Urothelium cell line (cell line): Measurements from ENCODE around the gene CHST11.

ENCODE experiments used
- DNase-seq: peaks from one replicate; pipeline ENCODE4 v3.0.0; 2011; ENCODE audit warnings: low spot score, mixed read lengths
- FAIRE-seq: peaks from 2 replicates; lab custom pipeline; 2011; peaks lifted over from hg19 to GRCh38; lab: Jason Lieb, UNC

The CHST11 gene

DNA sequence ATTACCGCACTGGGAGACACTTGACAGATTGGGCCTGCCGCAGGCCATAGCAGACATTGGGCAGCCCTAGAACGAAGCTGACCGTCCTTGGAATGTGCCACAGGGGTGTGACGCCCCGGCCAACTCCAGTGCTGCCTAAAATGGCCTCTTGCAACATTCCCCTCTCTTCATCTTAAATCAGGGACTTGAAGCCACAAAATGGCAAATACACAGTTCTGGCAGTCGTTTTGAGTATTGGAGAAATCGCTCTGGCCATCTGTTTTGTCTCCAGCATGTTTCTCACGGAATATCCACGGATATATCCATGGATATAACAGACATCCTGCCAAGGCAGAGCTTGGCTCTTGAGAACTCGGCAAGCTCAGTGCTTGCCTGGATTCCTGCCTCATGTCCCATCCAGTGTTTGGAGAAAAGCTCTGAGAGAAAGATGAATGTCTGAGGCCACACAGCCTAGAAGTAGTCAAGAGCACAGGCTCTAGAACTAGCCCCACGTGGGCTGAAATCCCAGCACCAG is 158.4 kb downstream of the CHST11 start:
- FAIRE-seq (no peak), DNase-seq (no peak)

DNA sequence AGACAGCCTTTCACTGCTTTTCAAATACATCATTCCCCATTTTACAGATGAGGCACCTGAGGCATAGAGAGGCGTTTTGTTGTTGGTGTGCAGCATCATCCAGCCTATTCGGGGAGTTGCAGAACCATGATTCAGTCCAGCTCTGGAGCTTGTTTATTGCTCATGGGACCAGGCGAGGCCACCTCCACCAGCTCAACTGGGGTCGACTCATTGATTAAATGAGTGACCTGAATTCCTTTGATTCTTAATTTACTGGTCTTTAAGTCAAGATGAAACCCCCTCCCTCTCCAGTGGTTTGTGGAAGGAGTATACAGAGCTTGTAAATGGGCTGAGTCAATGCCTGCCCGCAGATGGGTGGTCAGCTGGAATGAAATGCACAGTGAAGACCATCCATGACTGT is 161.9 kb downstream of the CHST11 start:
- no peak for FAIRE-seq
- no peak for DNase-seq

DNA sequence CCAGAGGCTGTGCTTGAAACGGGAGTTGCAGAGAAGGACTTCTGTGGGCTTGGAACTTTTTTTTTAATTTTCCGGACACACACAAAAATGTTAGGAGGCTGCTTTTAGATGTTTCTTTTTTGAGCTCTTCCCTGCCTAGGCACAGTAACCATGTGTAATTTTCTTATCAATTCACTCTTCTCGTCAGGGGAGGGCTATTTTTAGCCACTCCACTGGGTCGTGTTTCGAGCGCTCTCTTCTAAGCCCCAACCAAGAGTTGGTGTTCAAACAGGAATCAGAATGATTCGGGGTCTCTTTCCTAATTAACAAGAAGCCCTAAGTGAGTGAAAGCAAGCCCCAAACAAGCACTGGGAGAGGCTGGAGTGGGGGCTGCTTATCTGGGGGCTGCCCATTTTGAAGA is 162.6 kb downstream of the CHST11 start:
- FAIRE-seq (no peak), DNase-seq (no peak)

DNA sequence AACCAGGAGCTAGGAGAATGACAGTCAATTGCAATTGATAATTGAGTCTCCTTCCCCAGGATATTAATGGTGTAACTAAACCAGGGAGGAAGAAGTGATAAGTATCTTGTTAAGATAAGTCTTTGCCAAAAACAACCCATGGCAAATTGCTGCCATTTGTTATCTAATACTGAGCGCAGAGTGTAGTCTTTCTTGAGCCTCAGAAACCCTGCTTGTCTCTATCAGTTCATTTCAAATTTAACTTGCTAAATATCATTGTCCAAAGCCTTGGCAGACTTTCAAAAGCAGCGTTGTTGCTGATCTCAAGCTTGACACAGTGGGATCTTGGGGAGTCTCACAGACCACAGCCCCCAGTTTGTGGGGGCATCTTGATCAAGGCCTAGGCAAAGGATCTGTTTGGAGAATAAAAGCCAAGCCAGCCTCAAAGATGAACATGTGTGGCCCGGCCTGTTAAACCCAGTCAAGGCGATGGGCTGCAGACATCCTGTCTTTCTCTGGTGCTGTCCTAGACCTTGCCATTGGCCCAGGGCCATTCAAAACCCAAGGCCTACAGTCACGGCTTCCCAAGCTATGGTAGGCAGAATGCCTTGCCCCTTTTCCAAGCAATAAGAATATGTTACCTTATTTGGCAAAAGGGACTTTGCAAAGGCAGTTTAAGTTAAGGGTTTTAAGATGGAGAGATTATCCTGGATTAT is 164.2 kb downstream of the CHST11 start:
- no peak for FAIRE-seq
- DNase-seq: no peak

DNA sequence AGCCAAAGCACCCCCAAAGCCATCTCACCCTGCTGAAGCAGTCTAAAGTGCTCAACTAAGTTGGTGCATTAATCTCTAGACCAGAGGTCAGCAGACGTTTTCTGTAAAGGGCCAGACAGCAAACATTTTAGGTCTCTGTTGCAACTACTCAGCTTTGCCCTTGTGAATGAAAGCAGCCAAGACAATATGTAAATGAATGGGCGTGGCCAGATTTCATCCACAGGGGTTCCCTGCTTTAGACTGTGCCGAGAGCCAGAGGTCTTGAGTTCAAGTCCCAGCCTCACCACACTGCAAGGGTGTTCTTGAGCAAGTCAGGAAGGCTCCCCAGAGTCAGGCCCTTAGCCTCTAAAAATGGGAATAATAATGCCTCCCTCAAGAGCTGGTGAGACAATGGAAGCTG is 166.2 kb downstream of the CHST11 start:
- no peak for DNase-seq
- FAIRE-seq: no peak

DNA sequence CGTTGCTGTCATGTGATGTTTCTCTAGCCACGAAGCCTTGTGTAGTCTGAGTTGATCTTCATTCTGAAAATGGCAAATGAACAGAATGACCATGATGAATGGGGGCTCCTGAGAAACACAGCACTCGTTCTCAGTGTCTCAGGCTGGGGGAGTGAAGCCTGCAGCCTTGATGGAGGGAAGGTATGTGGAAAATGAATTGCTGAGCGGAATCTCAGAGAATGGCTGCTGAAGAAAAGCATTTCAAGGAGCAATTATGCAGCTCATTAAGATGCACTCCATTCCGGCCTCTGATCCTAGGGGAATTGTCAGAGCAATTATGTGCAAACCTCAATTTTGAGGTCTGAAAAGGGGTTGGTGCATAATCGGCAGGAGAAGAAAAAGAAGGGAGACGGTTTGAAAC is 167.1 kb downstream of the CHST11 start:
- no peak for DNase-seq
- FAIRE-seq: no peak

DNA sequence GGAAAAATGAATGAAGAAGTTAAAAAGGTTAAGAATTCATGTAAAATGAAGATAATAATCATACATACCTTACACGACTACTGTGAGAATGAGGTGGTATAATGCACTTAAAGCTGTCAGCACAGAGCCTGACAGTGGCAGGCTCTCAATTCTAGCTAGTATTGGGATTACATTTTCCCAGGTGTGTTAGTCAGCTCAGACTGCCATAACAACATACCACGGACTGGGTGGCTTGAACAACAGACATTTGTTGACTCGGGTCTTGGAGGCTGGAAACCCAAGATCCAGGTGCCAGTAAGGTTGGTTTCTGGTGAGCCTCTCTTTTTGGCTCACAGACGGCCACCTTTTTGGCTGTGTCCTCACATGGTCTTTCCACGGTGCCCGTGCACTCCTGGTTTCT is 167.8 kb downstream of the CHST11 start:
- no peak for FAIRE-seq
- DNase-seq: no peak

DNA sequence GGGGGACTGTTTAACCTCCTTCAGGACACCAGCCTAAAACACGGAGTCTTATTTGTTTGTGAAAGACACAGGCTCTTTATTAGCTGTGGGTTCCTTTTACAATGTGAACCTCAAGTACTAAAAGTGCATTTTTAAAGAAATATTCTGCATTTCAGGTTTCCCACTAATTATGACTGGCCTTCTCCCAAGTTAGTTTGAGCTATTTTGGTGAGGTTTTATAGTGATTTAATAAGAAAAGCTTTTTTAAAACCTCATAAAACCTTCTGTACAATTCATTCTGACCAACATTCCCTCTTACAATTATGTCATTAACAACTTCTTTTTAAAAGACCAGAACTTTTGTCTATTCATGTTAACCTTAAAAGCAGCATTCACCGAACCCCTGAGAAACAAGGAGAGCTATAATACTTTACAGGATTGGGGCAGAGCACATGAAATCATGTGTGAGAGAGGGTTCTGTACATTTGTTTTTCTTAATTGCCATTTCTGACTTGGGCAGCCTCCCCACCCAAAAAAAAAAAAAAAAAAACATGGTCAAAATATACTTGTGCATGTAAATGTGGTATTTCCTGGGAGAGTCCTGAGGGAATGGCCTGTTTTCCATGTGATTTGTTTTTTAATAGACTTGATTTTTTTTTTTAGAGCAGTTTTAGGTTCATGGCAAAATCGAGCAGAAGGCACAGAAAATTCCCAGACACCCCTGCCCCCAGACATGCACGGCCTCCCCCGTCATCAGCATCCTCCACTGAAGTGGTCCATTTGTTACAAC is 169.5 kb downstream of the CHST11 start:
- DNase-seq (no peak), FAIRE-seq (no peak)

DNA sequence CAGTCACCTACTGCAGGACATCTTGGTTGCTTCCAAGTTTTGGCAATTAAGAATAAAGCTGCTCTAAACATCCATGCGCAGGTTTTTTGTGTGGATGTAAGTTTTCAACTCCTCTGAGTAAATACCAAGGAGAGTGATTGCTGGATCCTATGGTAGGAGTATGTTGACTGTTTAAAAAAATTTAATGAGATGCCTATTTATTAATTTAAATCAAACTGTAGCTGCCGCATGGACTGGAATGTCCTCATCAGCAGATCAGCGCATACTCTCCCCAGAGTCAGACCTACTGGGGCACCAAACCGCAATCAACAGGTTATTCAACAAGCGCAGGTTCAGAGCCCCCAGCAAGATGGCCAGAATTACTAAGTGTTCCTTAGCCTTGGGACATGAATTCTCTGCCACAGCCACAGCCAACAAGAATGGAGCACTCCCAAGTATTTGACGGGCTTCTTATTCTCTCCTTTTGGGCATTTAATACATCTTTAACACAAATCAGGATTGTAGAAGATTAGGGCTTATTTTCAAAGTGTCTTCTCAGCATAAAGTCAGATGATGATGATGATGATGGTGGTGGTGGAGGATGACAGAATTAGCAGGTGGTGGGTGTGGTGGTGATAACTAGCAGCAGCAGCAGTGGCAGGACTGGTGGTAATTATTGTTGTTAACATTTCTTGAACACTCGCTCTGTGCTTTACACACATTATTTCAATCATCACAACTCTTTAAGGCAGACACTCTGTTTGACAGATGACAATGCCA is 170.7 kb downstream of the CHST11 start:
- FAIRE-seq (no peak), DNase-seq (no peak)

DNA sequence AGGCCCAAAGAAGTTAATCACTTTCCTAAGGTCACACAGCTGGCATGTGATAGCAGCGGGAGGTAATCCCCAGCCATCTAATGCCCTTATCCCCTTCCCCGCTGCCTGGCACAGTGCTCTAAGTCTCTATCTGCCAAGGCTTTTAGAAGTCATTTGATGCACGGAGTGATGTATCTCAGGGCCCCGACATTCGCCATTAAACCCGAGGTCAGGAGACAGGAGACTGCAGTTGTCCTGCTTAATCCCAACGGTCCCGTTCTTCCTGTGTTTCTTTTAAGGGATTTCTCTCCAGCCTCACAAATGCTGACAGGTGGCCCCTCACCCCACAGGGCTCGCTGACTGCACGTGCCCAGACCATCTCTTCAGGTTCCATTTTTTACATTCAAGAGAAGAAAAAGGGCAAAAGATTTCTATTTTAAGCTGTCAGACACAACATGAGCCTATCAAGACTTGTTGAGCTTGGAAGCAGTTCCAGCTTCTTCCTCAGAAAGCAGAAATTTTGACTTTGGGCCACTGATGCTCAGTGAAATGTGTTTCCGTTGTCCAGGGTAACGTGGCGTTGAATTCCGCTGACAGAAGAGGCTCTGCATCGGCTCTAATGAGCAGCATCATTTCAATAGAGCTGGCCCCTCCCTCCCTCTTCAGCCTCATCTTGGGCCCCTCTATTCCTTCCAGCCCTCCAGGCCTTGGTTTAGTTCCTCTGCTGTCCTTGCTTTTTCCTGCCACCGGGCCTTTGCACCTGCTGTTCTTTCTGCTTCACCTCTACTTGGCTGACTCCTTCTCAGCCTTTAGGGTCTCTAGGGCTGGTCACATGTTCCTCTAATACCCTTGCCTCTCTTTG is 171.5 kb downstream of the CHST11 start:
- no peak for DNase-seq
- FAIRE-seq: no peak

DNA sequence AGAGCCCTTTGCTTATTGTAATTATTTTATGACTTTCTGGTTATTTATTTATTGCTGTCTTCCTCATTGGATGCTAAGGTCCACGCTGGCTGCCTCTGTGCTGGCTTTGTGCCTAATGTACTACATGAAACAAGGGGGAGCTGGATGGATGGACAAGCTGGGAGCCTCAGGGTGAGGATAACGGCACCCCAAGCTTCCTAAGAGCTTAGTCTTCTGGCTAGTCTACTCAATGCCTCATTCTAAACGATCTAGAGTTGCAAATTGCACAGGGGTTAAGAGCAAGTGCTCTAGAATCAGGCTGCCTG is 172.0 kb downstream of the CHST11 start:
- DNase-seq: no peak
- FAIRE-seq: no peak

DNA sequence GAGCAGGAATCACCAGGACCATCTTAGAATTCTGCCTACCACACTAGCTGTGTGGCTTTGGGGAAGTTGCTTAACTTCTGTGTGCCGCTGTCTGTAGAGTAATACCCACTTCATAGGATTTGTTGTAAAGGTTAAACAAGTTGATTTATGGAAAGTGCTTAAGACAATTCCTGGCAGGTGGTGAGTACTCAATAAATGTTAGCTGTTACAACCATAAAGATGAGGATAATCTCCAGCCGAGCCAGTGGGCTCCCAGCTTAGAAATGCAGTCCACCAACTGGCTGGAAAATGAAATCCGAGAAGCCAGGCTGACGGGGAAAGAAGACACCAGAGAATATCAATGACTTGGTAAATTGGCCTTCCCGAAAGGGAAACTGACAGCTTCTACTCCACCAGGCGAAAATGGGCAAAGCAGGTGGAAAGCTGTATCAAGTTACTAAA is 173.5 kb downstream of the CHST11 start:
- DNase-seq: no peak
- FAIRE-seq: no peak

DNA sequence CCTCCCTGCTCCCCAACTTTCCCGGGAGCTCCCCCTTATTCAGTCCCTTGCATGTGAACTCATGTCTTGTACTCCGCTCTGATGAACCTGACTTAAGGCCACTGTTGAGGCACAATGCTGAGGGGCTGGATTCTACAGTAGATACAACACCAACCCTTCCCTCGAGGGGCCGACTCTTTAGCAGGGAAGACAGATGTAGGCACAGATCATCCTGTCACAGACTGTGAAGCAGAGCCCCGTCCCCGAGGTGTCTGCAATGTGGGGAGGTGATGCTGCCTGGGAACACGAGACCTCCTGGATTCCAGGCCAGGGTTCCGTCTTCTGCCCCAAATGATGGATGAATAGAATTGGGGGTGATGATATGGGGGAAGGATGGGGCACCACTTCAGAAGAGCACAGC is 175.1 kb downstream of the CHST11 start:
- no peak for DNase-seq
- FAIRE-seq: no peak

DNA sequence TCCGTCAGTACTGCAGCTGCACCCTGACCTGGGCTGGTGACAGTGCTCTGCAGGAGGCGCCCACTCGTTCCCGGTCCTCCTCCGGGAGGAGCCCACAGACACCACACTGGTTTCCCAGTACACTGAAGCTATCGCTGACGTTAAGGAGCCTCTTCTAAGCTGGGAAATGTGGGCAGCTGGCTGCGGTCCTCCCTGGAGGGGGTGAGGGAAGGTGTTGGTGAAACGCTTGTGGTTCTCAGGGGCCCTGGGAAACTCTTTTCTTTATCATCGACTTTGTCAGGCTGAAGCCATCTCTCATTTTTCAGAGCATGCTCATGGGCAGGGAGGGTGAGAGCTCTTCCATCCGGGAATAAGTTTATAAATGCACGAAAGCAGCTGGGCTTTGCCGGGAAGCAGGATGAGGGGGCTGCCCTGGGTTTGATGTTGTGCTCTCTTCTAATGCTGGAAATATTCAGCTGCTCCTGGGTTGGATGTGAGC is 176.0 kb downstream of the CHST11 start:
- DNase-seq: no peak
- no peak for FAIRE-seq

DNA sequence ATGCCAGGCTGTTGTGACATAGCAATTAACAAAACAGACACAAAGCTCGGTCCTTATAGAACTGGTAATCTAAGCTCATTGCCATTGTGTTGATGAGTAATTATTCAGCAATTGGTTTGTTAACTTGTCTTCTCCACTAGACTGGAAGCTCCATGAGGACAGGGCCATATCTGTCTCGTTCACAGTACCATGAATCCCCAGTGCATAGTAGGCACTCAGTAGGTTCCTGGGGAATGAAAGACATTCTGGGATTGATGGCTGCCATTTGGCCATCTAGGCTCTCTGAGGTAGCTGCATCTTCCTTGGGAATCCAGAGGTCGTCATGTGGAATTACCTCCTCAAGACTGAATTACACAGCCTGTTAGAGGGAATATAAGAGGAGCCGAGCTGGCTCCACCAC is 177.3 kb downstream of the CHST11 start:
- FAIRE-seq (no peak), DNase-seq (no peak)

DNA sequence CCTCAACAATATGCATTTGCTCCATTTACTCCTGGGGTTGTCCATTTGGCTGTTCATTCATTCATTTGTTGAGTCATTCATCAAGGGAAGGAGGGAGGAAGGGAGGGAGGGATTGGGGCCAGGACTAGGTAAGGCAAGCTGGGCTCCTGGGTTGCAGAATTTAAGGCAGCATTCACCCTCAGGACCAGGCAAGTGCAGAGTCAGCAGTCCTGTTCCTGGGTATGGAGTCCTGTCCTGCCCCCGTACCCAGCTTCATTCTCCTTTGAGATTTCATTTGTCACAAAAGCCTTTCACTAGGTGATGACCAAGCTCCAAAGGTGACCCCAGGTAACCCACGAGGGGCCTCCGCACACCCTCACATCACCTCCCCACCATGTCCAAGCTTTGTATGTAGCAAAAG is 178.1 kb downstream of the CHST11 start:
- FAIRE-seq: no peak
- DNase-seq: no peak

DNA sequence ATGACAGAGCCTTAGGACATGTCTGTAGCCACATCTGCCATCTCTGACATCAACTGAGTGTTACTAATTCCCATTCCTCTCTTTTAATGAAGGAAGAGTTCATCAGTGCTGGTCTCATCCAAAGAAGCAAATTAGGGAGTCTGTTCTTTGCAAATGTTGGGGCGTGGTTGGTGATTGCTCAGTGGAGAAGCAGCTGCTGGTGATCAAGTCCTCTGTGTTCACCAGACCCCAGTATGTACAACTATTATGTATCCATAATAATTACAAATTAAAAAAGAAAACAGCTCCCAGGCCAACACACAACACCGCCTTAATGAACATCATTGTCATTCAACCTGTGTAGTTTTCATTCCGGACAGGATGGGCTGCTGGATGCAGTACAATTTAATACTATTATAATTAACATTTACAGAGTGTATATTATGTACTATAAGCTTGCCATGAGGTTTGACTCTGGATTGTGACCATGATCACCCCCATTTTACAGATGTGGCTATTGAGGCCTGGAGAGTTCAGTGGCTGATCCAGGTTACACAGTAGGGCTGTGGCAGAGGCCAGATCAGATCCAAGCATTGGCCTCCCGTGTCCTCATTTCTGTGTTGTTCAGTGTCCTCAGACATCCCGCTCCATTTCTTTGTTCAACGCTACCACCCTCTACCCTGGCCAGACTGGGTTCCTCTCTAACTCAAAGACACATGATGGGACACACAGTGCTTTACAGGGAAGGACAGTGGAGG is 179.0 kb downstream of the CHST11 start:
- FAIRE-seq (no peak), DNase-seq (no peak)

DNA sequence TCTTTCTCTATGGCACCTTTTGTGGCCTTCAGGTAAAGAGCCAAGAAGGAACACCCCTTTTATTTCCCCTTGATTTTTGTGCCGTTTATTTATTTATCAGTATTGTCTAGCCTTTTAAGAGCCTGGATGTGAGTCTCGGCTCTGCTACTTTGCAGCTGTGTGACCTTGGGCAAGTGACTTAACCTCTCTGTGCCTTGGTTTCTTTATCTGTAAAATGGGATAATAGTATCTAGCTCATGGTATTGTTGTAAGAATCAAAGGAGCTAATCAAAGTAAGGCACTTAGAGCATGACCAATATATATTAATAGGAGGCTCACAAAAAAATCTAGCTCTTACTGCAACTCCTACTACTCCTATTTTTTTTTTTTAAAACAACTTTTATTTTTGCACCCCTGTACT is 179.7 kb downstream of the CHST11 start:
- FAIRE-seq: no peak
- no peak for DNase-seq

DNA sequence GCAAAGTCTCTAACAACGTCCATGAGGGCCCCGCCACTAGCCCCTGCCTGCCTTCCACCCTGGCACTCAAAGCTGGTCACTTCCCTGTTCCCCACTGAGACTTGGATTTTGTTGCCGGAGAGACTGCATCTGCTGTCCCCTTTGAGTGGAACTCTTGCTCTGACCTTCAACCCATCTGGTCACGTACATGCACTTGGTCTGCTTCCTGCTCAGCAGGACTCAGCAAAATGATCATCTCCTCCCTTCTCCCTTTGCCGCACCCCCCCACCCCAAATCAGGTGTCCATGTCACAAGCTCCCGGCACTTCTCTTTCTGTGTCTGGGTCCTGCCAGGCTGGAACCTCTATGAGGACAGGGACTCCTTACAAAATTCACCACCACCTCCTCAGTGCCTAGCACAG is 180.9 kb downstream of the CHST11 start:
- DNase-seq: no peak
- no peak for FAIRE-seq

DNA sequence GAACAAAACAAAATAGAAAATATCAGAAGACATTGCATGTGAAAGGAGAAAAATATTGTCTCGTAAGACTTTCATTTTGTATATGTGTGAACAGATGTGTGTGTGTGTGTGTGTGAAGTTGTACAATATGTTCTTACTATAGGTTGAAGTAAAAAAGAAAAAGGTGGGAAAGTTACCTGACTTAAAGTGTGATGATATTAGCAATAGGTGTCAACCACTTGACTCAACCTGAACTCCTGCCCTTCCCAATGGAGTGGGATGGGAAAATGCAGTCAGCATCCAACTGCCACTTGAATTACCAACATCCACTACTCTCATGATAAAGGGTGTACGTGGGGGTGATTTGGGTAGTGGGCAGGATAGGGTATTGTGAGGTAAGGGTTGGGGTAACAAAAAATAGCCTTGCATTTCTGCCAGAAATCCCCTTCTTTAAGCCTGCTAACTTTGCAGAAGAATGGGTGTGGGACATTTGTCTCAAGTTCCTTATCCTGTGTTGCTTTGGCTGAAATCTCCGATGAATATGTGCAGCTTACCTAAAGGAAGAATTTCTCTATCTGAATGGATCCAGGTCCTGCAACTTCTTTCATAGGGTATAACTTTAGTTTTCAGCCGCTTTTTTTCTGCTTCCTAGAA is 181.6 kb downstream of the CHST11 start:
- DNase-seq (no peak), FAIRE-seq (no peak)
